Sigmoid colon (tissue), 7 donors: ENCODE measurements around the gene LRFN2. TPM values are rescaled to one million over a fixed set of nuclear protein-coding genes. Genes with fewer than 3 reads are reported as not detected.

Source experiments
- DNase-seq: peaks from one replicate; pipeline ENCODE4 v3.0.0-alpha.2; 2019
- H3K27ac ChIP-seq, 4 donors: fragments of 200-600 bp; sonication (generic); one replicate each; pipeline ENCODE4 v1.5.1; 2016 to 2019; ENCODE audit warnings: mild to moderate bottlenecking in 1 of 4
- H3K27me3 ChIP-seq, 3 donors: fragments of 200-600 bp; sonication (generic); one replicate each; pipeline ENCODE4 v1.5.1; 2019; ENCODE audit warnings: mild to moderate bottlenecking in 1 of 3
- H3K36me3 ChIP-seq, 4 donors: fragments of 200-600 bp; sonication (generic); one replicate each; pipeline ENCODE4 v1.5.1; 2016 to 2019
- H3K4me1 ChIP-seq, 4 donors: fragments of 200-600 bp; sonication (generic); one replicate each; pipeline ENCODE4 v1.5.1; 2017 to 2019
- H3K4me3 ChIP-seq, 4 donors: fragments of 200-600 bp; sonication (generic); one replicate each; pipeline ENCODE4 v1.5.1; 2017 to 2019; ENCODE audit warnings: mild to moderate bottlenecking in 2 of 4, moderate library complexity in 1 of 4
- H3K9me3 ChIP-seq, 4 donors: fragments of 200-600 bp in 3 of 4; sonication (generic) in 3 of 4; one replicate each; pipeline versions ENCODE4 v1.5.1 to v1.6.1; 2013 to 2019
- CTCF ChIP-seq, 4 experiments: fragments of 450-650 bp in 3 of 4; fragments of 200-600 bp in 1 of 4; IDR thresholded peaks; one replicate each; pipeline ENCODE4 v1.5.1; 2016 to 2019; ENCODE audit warnings: antibody characterized with exemption in 4 of 4, mild to moderate bottlenecking in 3 of 4, moderate library complexity in 2 of 4
- EP300 ChIP-seq, 4 donors: sonication (generic); formaldehyde crosslinking; IDR thresholded peaks; one replicate each; pipeline ENCODE4 v1.6.1; 2017; ENCODE audit warnings: antibody characterized with exemption in 4 of 4
- POLR2A ChIP-seq, 2 donors: fragments of 450-650 bp; IDR thresholded peaks; one replicate each; pipeline ENCODE4 v1.6.1; 2016; ENCODE audit warnings: antibody characterized with exemption in 2 of 2, mild to moderate bottlenecking in 2 of 2, moderate library complexity in 2 of 2
- POLR2AphosphoS5 ChIP-seq, 4 donors: sonication (generic); formaldehyde crosslinking; IDR thresholded peaks; one replicate each; pipeline ENCODE4 v1.6.1; 2017; ENCODE audit warnings: antibody characterized with exemption in 4 of 4
- WGBS, 2 donors: extraction: QIAGEN DNeasy Blood & Tissue Kit; methylation state at CpG; one replicate each; pipeline ENCODE4 v1.1.7; 2013; 5-methylcytosine and 5-hydroxymethylcytosine counted together
- intact Hi-C: fragments of 100-400 bp; cut with DNase I; formaldehyde crosslinking; loops from one replicate; pipeline ENCODE4 v1.15.1; 2023
- polyA plus RNA-seq, 3 donors: library from polyadenylated mRNA; stranded (reverse); fragments of 200-250 nt; gene quantifications; one replicate each; pipeline ENCODE4 v1.2.3, GENCODE V29; 2013
- total RNA-seq, 4 donors: library from RNA; depleted of rRNA; stranded (reverse); fragments of >200 nt; gene quantifications; one replicate each; pipeline ENCODE4 v1.1.0, GENCODE V29; 2016
- donor health status: healthy with polysubstance abuse.
- donor health status: Bipolar disorder and iron deficiency.
- donor health status: healthy.

The LRFN2 gene
- total and polyA plus RNA-seq, 7 donors = 0.10 to 0.60 (median 0.49) TPM; not detected in 4

- TF ChIP-seq CTCF (IDR thresholded peaks at IDR 0.05) = no peak
- TF ChIP-seq POLR2A (IDR thresholded peaks at IDR 0.05) = no peak
- no peak for TF ChIP-seq POLR2AphosphoS5 (IDR thresholded peaks at IDR 0.05)
- no peak for TF ChIP-seq EP300 (IDR thresholded peaks at IDR 0.05)
- Histone ChIP-seq H3K9me3 (no peaks in the 10 kb centered on the region), H3K27ac (no peak overlapping the region), H3K4me1 (no peaks in the 10 kb centered on the region), H3K27me3 (peaks cover 0 to 4% (median 0%) of the 10 kb centered on the region in 3 donors), H3K4me3 (no peak overlapping the region), H3K36me3 (no peaks in the 10 kb centered on the region)
- intact Hi-C loops = no loop called here
- 88 to 91% methylated on average over 4 of the region's 4 CpGs for WGBS, 2 donors
- no peak for DNase-seq
Measured at GRCh38 chr6:40490508-40490907, 96.7 kb downstream of the LRFN2 start.

- no peak for DNase-seq
- Histone ChIP-seq H3K4me3 (no peak overlapping the region), H3K4me1 (no peaks in the 10 kb centered on the region), H3K27me3 (peaks cover 0 to 4% (median 0%) of the 10 kb centered on the region in 3 donors), H3K9me3 (no peaks in the 10 kb centered on the region), H3K36me3 (no peaks in the 10 kb centered on the region), H3K27ac (no peak overlapping the region)
- WGBS, 2 donors = 85 to 86% methylated on average over 9 of the region's 9 CpGs
- no peak for TF ChIP-seq EP300 (IDR thresholded peaks at IDR 0.05)
- TF ChIP-seq CTCF (IDR thresholded peaks at IDR 0.05) = no peak
- no peak for TF ChIP-seq POLR2AphosphoS5 (IDR thresholded peaks at IDR 0.05)
- no peak for TF ChIP-seq POLR2A (IDR thresholded peaks at IDR 0.05)
- intact Hi-C loops = no loop called here
Measured at GRCh38 chr6:40489798-40490197, 97.4 kb downstream of the LRFN2 start.

GRCh38 chr6:40486576-40486975 is 100.6 kb downstream of the LRFN2 start:
- Histone ChIP-seq H3K4me1 (no peaks in the 10 kb centered on the region), H3K36me3 (no peaks in the 10 kb centered on the region), H3K4me3 (no peak overlapping the region), H3K9me3 (no peaks in the 10 kb centered on the region), H3K27me3 (no peaks in the 10 kb centered on the region), H3K27ac (no peak overlapping the region)
- 83 to 87% methylated on average over 4 of the region's 4 CpGs for WGBS, 2 donors
- no peak for DNase-seq
- intact Hi-C loops = no loop called here
- no peak for TF ChIP-seq EP300 (IDR thresholded peaks at IDR 0.05)
- TF ChIP-seq CTCF (IDR thresholded peaks at IDR 0.05) = no peak
- TF ChIP-seq POLR2A (IDR thresholded peaks at IDR 0.05) = no peak
- no peak for TF ChIP-seq POLR2AphosphoS5 (IDR thresholded peaks at IDR 0.05)

GRCh38 chr6:40485795-40486194 is 101.4 kb downstream of the LRFN2 start:
- 84 to 96% methylated on average over 2 of the region's 2 CpGs for WGBS, 2 donors
- H3K4me1 ChIP-seq = no peaks in the 10 kb centered on the region
- H3K27ac ChIP-seq = no peak overlapping the region
- TF ChIP-seq EP300 (IDR thresholded peaks at IDR 0.05) (no peak), POLR2AphosphoS5 (IDR thresholded peaks at IDR 0.05) (no peak), CTCF (IDR thresholded peaks at IDR 0.05) (no peak), POLR2A (IDR thresholded peaks at IDR 0.05) (no peak)
- H3K9me3 ChIP-seq = no peaks in the 10 kb centered on the region
- no peak overlapping the region for H3K4me3 ChIP-seq
- no peaks in the 10 kb centered on the region for H3K27me3 ChIP-seq
- no peak for DNase-seq
- intact Hi-C loops = no loop called here
- no peaks in the 10 kb centered on the region for H3K36me3 ChIP-seq

GRCh38 chr6:40485300-40485699 is 101.9 kb downstream of the LRFN2 start:
- intact Hi-C loops = no loop called here
- 15 to 35% methylated on average over 2 of the region's 2 CpGs for WGBS, 2 donors
- H3K4me1 ChIP-seq = no peaks in the 10 kb centered on the region

More at GRCh38 chr6:40485300-40485699, 101.9 kb downstream of the LRFN2 start:
- no peak for DNase-seq
- Histone ChIP-seq H3K4me3 (no peak overlapping the region), H3K9me3 (no peaks in the 10 kb centered on the region), H3K27ac (no peak overlapping the region), H3K27me3 (no peaks in the 10 kb centered on the region), H3K36me3 (no peaks in the 10 kb centered on the region)
- TF ChIP-seq POLR2AphosphoS5 (IDR thresholded peaks at IDR 0.05) (no peak), POLR2A (IDR thresholded peaks at IDR 0.05) (no peak), CTCF (IDR thresholded peaks at IDR 0.05) (no peak), EP300 (IDR thresholded peaks at IDR 0.05) (no peak)
